ENCODE results near the gene DOK5. TPM values are rescaled to one million over a fixed set of nuclear protein-coding genes. Genes with fewer than 3 reads are reported as not detected.

The DOK5 gene
- total RNA-seq, 4 donors from 2014 or later, result 1.4 to 9.8 TPM; not detected in 2

GRCh38 chr20:54648421-54649142 lies 173.2 kb downstream of the DOK5 start:
- no peak for TF ChIP-seq POLR2A (IDR thresholded peaks at IDR 0.05)
- no peaks in the 10 kb centered on the region for H3K36me3 ChIP-seq
- no peak for DNase-seq
- no peaks in the 10 kb centered on the region for H3K27me3 ChIP-seq
- intact Hi-C loops (cut with DNase I; ENCODE audit: low total_unique reads), result loop anchor here (5.0 kb wide), 1 partner anchor 551 kb away; no protein-coding TSS in a partner anchor
- no peaks in the 10 kb centered on the region for H3K4me1 ChIP-seq
- no peak overlapping the region for H3K27ac ChIP-seq
- H3K9me3 ChIP-seq, result no peaks in the 10 kb centered on the region
- no peak overlapping the region for H3K4me3 ChIP-seq

DNA sequence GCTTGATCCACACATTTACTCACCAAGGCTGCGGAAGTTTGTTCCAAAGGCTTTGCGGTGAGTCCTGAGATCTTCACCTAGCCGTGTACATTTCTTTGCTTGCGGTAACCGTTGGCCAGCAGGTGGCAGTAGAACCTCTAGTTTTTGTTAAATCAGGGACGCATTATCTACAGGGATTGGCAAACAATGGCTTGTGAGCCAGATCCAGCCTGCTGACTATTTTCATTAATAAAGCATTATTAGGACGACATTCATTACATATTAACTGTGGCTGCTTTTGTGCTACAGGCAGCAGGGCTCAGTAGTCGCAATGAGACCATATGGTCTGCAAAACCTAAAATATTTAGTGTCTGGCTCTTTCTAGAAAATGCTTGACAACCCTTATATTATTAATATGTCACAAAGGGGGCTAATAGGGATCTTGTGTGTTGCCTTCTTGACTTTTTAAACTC lies 174.1 kb downstream of the DOK5 start:
- Histone ChIP-seq H3K36me3 (no peaks in the 10 kb centered on the region), H3K4me1 (no peaks in the 10 kb centered on the region), H3K27me3 (no peaks in the 10 kb centered on the region), H3K9me3 (no peaks in the 10 kb centered on the region), H3K4me3 (no peak overlapping the region), H3K27ac (no peak overlapping the region)
- peak; percentile 50 to 67 for DNase-seq
- intact Hi-C loops (cut with DNase I; ENCODE audit: low total_unique reads), result loop anchor here (5.0 kb wide), 1 partner anchor 552 kb away; no protein-coding TSS in a partner anchor
- TF ChIP-seq POLR2A (IDR thresholded peaks at IDR 0.05), result no peak
- TF ChIP-seq, protein P1, sequence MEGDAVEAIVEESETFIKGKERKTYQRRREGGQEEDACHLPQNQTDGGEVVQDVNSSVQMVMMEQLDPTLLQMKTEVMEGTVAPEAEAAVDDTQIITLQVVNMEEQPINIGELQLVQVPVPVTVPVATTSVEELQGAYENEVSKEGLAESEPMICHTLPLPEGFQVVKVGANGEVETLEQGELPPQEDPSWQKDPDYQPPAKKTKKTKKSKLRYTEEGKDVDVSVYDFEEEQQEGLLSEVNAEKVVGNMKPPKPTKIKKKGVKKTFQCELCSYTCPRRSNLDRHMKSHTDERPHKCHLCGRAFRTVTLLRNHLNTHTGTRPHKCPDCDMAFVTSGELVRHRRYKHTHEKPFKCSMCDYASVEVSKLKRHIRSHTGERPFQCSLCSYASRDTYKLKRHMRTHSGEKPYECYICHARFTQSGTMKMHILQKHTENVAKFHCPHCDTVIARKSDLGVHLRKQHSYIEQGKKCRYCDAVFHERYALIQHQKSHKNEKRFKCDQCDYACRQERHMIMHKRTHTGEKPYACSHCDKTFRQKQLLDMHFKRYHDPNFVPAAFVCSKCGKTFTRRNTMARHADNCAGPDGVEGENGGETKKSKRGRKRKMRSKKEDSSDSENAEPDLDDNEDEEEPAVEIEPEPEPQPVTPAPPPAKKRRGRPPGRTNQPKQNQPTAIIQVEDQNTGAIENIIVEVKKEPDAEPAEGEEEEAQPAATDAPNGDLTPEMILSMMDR (IDR thresholded peaks at IDR 0.05), result peak; percentile 50 to 64 (median 58)

DNA sequence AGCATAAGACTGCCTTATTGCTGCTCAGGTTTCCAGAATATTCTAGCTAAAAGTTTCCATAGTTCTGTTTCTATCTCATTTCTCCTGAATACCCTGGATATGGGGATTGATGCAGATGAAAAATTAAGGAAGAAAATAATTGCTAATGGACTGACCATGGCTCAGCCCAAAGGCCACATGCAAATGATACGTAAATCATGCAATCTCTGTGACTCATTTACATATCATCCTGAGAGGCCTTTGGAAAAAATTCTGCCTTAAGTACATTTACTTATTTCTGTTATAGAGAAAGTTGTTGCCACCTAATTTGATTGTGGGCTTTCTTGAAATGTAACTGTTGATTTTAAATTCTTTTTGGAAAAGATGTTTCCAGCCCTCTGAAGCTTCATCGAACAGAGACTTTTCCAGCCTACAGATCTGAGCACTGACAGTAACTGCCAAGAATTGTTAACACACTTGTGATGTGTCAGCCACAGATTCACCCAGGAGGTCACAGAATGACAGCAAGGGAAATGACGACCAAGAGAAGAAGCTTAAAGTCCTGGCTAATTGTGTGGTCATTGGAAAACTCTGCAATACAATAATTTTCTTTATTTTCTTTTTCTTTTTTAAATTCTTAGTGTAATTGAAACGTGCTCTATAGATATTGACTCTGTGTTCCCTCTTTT lies 174.8 kb downstream of the DOK5 start:
- no peak for TF ChIP-seq POLR2A (IDR thresholded peaks at IDR 0.05)
- TF ChIP-seq, protein P1 (IDR thresholded peaks at IDR 0.05), result no peak
- H3K27me3 ChIP-seq, result no peaks in the 10 kb centered on the region
- no peaks in the 10 kb centered on the region for H3K36me3 ChIP-seq
- intact Hi-C loops (cut with DNase I; ENCODE audit: low total_unique reads), result no loop called here
- no peak for DNase-seq
- no peak overlapping the region for H3K27ac ChIP-seq
- no peak overlapping the region for H3K4me3 ChIP-seq
- H3K9me3 ChIP-seq, result no peaks in the 10 kb centered on the region
- no peaks in the 10 kb centered on the region for H3K4me1 ChIP-seq

- Histone ChIP-seq H3K27me3 (no peaks in the 10 kb centered on the region), H3K4me3 (no peak overlapping the region), H3K36me3 (no peaks in the 10 kb centered on the region), H3K27ac (no peak overlapping the region), H3K4me1 (no peaks in the 10 kb centered on the region), H3K9me3 (no peaks in the 10 kb centered on the region)
- no peak for DNase-seq
- no peak for TF ChIP-seq POLR2A (IDR thresholded peaks at IDR 0.05)
- TF ChIP-seq, protein P1 (IDR thresholded peaks at IDR 0.05), result no peak
- intact Hi-C loops (cut with DNase I; ENCODE audit: low total_unique reads), result no loop called here
Observed at GRCh38 chr20:54651252-54651651, 175.9 kb downstream of the DOK5 start.

DNA sequence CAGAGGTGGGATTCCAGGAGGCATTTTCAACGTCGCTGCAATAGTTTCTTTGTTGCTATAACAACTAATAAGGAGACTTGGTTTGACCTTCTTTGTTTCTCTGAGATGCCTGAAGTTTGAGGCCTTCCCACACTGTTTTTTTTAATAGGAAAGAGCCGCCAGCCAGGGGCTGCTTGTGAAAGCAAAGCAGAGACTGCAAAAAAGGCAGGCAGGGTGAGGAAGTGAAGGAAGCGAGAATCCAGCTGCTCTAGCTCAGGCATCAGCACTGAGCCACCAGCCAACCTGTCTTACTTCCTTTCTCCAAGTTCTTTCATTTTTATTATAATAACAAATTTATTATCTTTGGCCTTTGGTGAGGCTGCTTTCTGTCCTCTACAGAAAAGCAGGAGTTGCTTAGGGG lies 179.1 kb downstream of the DOK5 start:
- Histone ChIP-seq H3K4me1 (no peaks in the 10 kb centered on the region), H3K36me3 (no peaks in the 10 kb centered on the region), H3K27ac (no peak overlapping the region), H3K4me3 (no peak overlapping the region), H3K9me3 (no peaks in the 10 kb centered on the region), H3K27me3 (no peaks in the 10 kb centered on the region)
- DNase-seq, result no peak
- TF ChIP-seq POLR2A (IDR thresholded peaks at IDR 0.05), result no peak
- TF ChIP-seq, protein P1 (IDR thresholded peaks at IDR 0.05), result no peak
- intact Hi-C loops (cut with DNase I; ENCODE audit: low total_unique reads), result no loop called here

Measured in uterus (tissue), 4 donors.